ENCODE measurements around the gene KCTD2. TPM values are rescaled to one million over a fixed set of nuclear protein-coding genes. Genes with fewer than 3 reads are reported as not detected.
"Not testable (repeated sequence)": the region's sequence is repeated elsewhere in the genome, so short reads cannot be mapped to it uniquely, and the experiment has no call there.

Gene KCTD2
- total RNA-seq, 2 donors from 2014 or later, result 18.7 to 22.7 TPM

DNA sequence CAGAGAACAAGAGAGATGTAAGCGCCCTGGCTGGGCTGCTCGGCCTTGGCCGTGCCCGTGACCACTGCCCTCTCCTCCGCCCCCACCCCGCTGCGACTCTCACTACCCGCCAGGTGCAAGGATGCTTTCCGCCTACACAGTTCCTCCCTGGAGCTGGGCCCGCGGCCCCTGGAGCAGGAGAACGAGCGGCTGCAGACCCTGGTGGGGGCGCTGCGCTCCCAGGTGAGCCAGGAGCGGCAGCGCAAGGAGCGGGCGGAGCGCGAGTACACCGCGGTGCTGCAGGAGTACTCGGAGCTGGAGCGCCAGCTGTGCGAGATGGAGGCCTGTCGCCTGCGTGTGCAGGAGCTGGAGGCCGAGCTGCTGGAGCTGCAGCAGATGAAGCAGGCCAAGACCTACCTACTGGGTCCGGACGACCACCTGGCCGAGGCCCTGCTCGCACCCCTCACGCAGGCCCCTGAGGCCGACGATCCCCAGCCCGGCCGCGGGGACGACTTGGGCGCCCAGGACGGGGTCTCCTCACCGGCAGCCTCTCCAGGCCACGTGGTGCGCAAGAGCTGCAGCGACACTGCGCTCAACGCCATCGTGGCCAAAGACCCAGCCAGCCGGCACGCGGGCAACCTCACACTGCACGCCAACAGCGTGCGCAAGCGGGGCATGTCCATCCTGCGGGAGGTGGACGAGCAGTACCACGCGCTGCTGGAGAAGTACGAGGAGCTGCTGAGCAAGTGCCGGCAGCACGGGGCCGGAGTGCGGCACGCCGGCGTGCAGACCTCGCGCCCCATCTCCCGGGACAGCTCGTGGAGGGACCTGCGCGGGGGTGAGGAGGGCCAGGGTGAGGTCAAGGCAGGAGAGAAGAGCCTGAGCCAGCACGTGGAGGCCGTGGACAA lies 43.7 kb upstream of the KCTD2 start:
- no peak for ATAC-seq (ENCODE audit: insufficient number of reproducible peaks, low FRiP score, low read depth)
- no peaks in the 10 kb centered on the region for H3K27me3 ChIP-seq (replicated peaks; ENCODE audit: insufficient read depth)
- TF ChIP-seq, protein P1, sequence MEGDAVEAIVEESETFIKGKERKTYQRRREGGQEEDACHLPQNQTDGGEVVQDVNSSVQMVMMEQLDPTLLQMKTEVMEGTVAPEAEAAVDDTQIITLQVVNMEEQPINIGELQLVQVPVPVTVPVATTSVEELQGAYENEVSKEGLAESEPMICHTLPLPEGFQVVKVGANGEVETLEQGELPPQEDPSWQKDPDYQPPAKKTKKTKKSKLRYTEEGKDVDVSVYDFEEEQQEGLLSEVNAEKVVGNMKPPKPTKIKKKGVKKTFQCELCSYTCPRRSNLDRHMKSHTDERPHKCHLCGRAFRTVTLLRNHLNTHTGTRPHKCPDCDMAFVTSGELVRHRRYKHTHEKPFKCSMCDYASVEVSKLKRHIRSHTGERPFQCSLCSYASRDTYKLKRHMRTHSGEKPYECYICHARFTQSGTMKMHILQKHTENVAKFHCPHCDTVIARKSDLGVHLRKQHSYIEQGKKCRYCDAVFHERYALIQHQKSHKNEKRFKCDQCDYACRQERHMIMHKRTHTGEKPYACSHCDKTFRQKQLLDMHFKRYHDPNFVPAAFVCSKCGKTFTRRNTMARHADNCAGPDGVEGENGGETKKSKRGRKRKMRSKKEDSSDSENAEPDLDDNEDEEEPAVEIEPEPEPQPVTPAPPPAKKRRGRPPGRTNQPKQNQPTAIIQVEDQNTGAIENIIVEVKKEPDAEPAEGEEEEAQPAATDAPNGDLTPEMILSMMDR (IDR thresholded peaks at IDR 0.05), result no peak
- H3K9me3 ChIP-seq, result no peaks in the 10 kb centered on the region
- no peaks in the 10 kb centered on the region for H3K4me1 ChIP-seq (ENCODE audit: control insufficient read depth in 1 of 2, low read depth in 2 of 2)
- no peak overlapping the region for H3K4me3 ChIP-seq
- no peak overlapping the region for H3K27ac ChIP-seq
- DNase-seq (ENCODE audit: low spot score), result no peak
- peaks cover 26% of the 10 kb centered on the region for H3K36me3 ChIP-seq

DNA sequence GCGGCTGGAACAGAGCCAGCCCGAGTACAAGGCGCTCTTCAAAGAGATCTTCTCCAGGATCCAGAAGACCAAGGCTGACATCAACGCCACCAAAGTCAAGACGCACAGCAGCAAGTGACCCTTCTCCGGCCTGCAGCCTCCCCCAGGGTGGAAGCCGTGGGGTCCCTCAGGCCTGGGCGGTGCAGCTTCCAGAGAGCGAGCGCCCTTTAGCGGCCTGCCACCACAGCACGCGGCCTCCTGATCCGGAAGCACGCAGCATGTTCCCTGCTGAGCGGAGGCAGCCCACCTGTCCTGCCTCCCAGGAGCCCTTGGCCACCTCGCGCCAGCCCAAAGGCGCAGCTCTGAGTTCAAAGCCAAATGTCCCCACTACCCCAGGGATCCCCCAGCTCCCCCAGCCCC lies 43.1 kb upstream of the KCTD2 start:
- no peak overlapping the region for H3K4me3 ChIP-seq
- no peak for ATAC-seq (ENCODE audit: insufficient number of reproducible peaks, low FRiP score, low read depth)
- no peaks in the 10 kb centered on the region for H3K9me3 ChIP-seq
- DNase-seq (ENCODE audit: low spot score), result no peak
- H3K27ac ChIP-seq, result no peak overlapping the region
- TF ChIP-seq, protein P1 (IDR thresholded peaks at IDR 0.05), result no peak
- no peaks in the 10 kb centered on the region for H3K27me3 ChIP-seq (replicated peaks; ENCODE audit: insufficient read depth)
- peaks cover 26% of the 10 kb centered on the region for H3K36me3 ChIP-seq
- no peaks in the 10 kb centered on the region for H3K4me1 ChIP-seq (ENCODE audit: control insufficient read depth in 1 of 2, low read depth in 2 of 2)

DNA sequence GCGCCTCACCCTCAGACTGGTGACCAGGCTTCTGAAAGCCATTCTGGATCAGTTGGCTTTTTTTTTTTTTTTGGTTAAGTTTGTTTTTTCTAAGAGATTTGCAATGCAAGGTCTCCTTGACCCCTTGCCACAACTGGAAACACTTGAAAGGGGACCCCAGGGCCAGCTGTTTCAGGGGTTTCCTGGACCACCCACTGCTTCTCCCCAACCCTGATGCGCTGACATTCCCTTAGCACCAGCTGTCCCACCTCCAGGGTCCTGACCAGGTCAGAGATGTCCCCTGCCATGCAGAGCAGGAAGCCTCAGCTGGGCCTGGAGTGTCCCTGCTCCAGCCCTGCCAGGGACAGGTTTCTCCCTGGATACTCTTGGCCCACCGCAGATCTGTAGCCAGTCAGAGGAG lies 42.7 kb upstream of the KCTD2 start:
- H3K36me3 ChIP-seq, result peaks cover 25% of the 10 kb centered on the region
- TF ChIP-seq, protein P1 (IDR thresholded peaks at IDR 0.05), result no peak
- no peaks in the 10 kb centered on the region for H3K27me3 ChIP-seq (replicated peaks; ENCODE audit: insufficient read depth)
- no peak overlapping the region for H3K4me3 ChIP-seq
- no peak for DNase-seq (ENCODE audit: low spot score)
- ATAC-seq (ENCODE audit: insufficient number of reproducible peaks, low FRiP score, low read depth), result no peak
- H3K9me3 ChIP-seq, result no peaks in the 10 kb centered on the region
- H3K27ac ChIP-seq, result no peak overlapping the region
- no peaks in the 10 kb centered on the region for H3K4me1 ChIP-seq (ENCODE audit: control insufficient read depth in 1 of 2, low read depth in 2 of 2)

DNA sequence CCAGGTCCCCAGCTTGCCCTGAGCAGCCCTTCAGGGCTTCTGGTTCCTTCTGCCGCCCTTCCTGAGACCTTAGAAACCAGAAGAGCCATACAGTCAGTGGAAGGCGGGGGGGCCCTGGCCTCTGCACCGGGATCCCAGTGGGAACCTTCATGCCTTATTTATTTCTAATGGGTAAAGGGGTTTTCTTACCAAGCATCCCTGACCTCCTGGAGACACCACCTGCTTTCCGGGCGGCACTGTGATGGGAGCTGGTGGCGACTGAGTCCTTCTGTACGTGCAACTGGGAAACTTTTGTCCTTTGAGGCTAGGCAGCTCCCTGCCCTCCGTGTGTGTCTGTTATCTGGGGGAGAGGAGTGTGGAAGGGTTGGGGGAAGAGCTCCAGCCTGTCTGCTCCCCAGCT lies 41.7 kb upstream of the KCTD2 start:
- ATAC-seq (ENCODE audit: insufficient number of reproducible peaks, low FRiP score, low read depth) (no peak), DNase-seq (ENCODE audit: low spot score) (no peak)
- peaks cover 21% of the 10 kb centered on the region for H3K36me3 ChIP-seq
- TF ChIP-seq, protein P1 (IDR thresholded peaks at IDR 0.05), result no peak
- no peaks in the 10 kb centered on the region for H3K27me3 ChIP-seq (replicated peaks; ENCODE audit: insufficient read depth)
- no peak overlapping the region for H3K4me3 ChIP-seq
- H3K4me1 ChIP-seq (ENCODE audit: control insufficient read depth in 1 of 2, low read depth in 2 of 2), result no peaks in the 10 kb centered on the region
- H3K27ac ChIP-seq, result no peak overlapping the region
- no peaks in the 10 kb centered on the region for H3K9me3 ChIP-seq

DNA sequence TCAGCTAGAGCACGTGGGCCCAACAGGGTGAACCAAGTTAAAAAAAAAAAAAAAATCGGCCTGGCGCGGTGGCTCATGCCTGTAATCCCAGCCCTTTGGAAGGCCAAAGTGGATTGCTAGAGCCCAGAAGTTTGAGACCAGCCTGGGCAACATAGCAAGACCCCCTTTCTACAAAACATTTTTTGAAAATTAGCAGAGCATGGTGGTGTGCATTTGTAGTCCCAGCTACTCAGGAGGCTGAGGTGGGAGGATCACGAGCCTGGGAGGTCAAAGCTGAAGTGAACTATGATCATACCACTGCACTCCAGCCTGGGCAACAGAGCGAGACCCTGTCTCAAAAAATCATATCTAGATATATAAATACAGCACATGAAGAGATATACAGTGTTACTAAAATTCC lies 40.9 kb upstream of the KCTD2 start:
- H3K27me3 ChIP-seq (replicated peaks; ENCODE audit: insufficient read depth); H3K4me3 ChIP-seq; ATAC-seq (ENCODE audit: insufficient number of reproducible peaks, low FRiP score, low read depth); H3K9me3 ChIP-seq; DNase-seq (ENCODE audit: low spot score); H3K27ac ChIP-seq; H3K4me1 ChIP-seq (ENCODE audit: control insufficient read depth in 1 of 2, low read depth in 2 of 2): not testable (repeated sequence)
- peaks cover 21% of the 10 kb centered on the region for H3K36me3 ChIP-seq
